HepG2 (cell line): ENCODE data around the gene LRRC43. TPM values are rescaled to one million over a fixed set of nuclear protein-coding genes. Genes with fewer than 3 reads are reported as not detected.

Experiments used
- ATAC-seq: fragments of 200-7000 bp; cut with Tn5 transposase; 3 replicates; pipeline ENCODE4 v1.9.1; 2020; ENCODE audit warnings: mild to moderate bottlenecking, moderate library complexity
- BruUV-seq: library from RNA; stranded (reverse); fragments of 400-500 nt; replicated peaks from 2 replicates; lab custom pipeline; 2021; lab: Mats Ljungman, UMichigan
- CTCF ChIA-PET: fragments of 300-600 bp; formaldehyde crosslinking; extraction: SDS; loops from one replicate; lab custom pipeline; 2021; ENCODE audit warnings: low total read pairs, inconsistent platforms, low intra/inter-chr PET ratio; lab: Yijun Ruan, JAX
- POLR2A ChIA-PET: fragments of 350-600 bp; sonication (Branson Sonifier 250); formaldehyde crosslinking; loops from one replicate; lab custom pipeline; 2020; ENCODE audit warnings: antibody characterized with exemption, inconsistent platforms; lab: Yijun Ruan, JAX
- DNase-seq: peaks from one replicate; pipeline ENCODE4 v3.0.0-alpha.2; 2015; ENCODE audit warnings: low spot score
- FAIRE-seq: peaks from 3 replicates; lab custom pipeline; 2011; peaks lifted over from hg19 to GRCh38; lab: Jason Lieb, UNC
- H2AFZ ChIP-seq: one replicate; pipeline ENCODE4 v1.6.1; 2011; ENCODE audit warnings: low read length, inconsistent platforms
- H3K27ac ChIP-seq: fragments of 300-600 bp; 3 replicates; pipeline ENCODE4 v1.8.0; 2011; ENCODE audit warnings: mixed run types, mild to moderate bottlenecking, mixed read lengths, low read length, inconsistent platforms; ENCODE audit not compliant: insufficient read depth; ENCODE audit errors: extremely low read length
- H3K27me3 ChIP-seq, 2 experiments: fragments of 200-600 bp in 1 of 2; 2 replicates in 1 of 2; 3 replicates in 1 of 2; pipeline versions ENCODE4 v1.6.0 to v1.8.0; 2011; ENCODE audit warnings: low read length in 2 of 2, mild to moderate bottlenecking in 2 of 2, moderate library complexity in 2 of 2, inconsistent platforms in 1 of 2; ENCODE audit not compliant: insufficient read depth in 2 of 2, control insufficient read depth in 1 of 2
- H3K36me3 ChIP-seq, 2 experiments: fragments of 200-600 bp in 1 of 2; replicated peaks in 1 of 2; 2 replicates in 1 of 2; 3 replicates in 1 of 2; pipeline versions ENCODE4 v1.5.1 to v1.8.0; 2011; ENCODE audit warnings: low read length in 2 of 2, inconsistent platforms in 1 of 2; ENCODE audit not compliant: insufficient read depth in 2 of 2, control insufficient read depth in 1 of 2
- H3K4me1 ChIP-seq: 2 replicates; pipeline ENCODE4 v1.5.1; 2012; ENCODE audit warnings: low read length, inconsistent platforms; ENCODE audit not compliant: insufficient read depth
- H3K4me2 ChIP-seq: 2 replicates; pipeline ENCODE4 v1.6.0; 2011; ENCODE audit warnings: low read depth, low read length, inconsistent platforms
- H3K4me3 ChIP-seq, 3 experiments: fragments of 200-600 bp in 1 of 3; sonication (generic), shearing (Covaris generic) in 1 of 3; replicated peaks in 1 of 3; 2 replicates each; pipeline ENCODE4 v1.5.1; 2011 to 2016; ENCODE audit warnings: low read length in 3 of 3, inconsistent platforms in 2 of 3, low read depth in 2 of 3, mild to moderate bottlenecking in 2 of 3, control low read depth in 1 of 3, mixed read lengths in 1 of 3; ENCODE audit not compliant: insufficient read depth in 1 of 3
- H3K79me2 ChIP-seq: one replicate; pipeline ENCODE4 v1.6.1; 2011; ENCODE audit warnings: low read length, inconsistent platforms; ENCODE audit not compliant: insufficient read depth
- H3K9ac ChIP-seq: 2 replicates; pipeline ENCODE4 v1.6.0; 2011; ENCODE audit warnings: mild to moderate bottlenecking, low read depth, low read length, inconsistent platforms; ENCODE audit not compliant: insufficient read depth
- H3K9me3 ChIP-seq: 2 replicates; pipeline ENCODE4 v1.5.1; 2012; ENCODE audit warnings: mild to moderate bottlenecking, low read length
- H4K20me1 ChIP-seq: 2 replicates; pipeline ENCODE4 v1.6.0; 2011; ENCODE audit warnings: inconsistent platforms, mild to moderate bottlenecking, low read length, moderate library complexity; ENCODE audit not compliant: insufficient read depth
- AHDC1 ChIP-seq: sonication (generic); formaldehyde crosslinking; IDR thresholded peaks from 2 replicates; pipeline ENCODE4 v1.5.1; 2020; ENCODE audit warnings: mild to moderate bottlenecking, missing genetic modification reagents, borderline replicate concordance
- ARNTL ChIP-seq: sonication (generic); formaldehyde crosslinking; IDR thresholded peaks from 2 replicates; pipeline ENCODE4 v1.4.0; 2020; ENCODE audit warnings: mild to moderate bottlenecking, missing genetic modification reagents
- DBP ChIP-seq: sonication (generic); formaldehyde crosslinking; IDR thresholded peaks from 2 replicates; pipeline ENCODE4 v1.4.0; 2020; ENCODE audit warnings: missing genetic modification reagents; ENCODE audit errors: not compliant biosample characterization
- FOSL2 ChIP-seq: sonication (generic); formaldehyde crosslinking; IDR thresholded peaks from 2 replicates; pipeline ENCODE4 v1.4.0; 2020; ENCODE audit warnings: missing genetic modification reagents
- HOXA9 ChIP-seq: sonication (generic); formaldehyde crosslinking; IDR thresholded peaks from 2 replicates; pipeline ENCODE4 v1.8.1; 2022; ENCODE audit warnings: missing genetic modification reagents, mild to moderate bottlenecking, moderate library complexity, borderline replicate concordance
- KLF11 ChIP-seq: IDR thresholded peaks from 2 replicates; pipeline ENCODE4 v1.6.1; 2016; ENCODE audit warnings: missing compliant biosample characterization
- KLF6 ChIP-seq: IDR thresholded peaks from 2 replicates; pipeline ENCODE4 v1.8.0; 2016; ENCODE audit warnings: missing biosample characterization, missing genetic modification reagents
- PAX8 ChIP-seq: sonication (generic); formaldehyde crosslinking; IDR thresholded peaks from 2 replicates; pipeline ENCODE4 v1.8.0; 2022; ENCODE audit warnings: mild to moderate bottlenecking, missing genetic modification reagents, borderline replicate concordance
- PHB2 ChIP-seq: fragments of 450-650 bp; IDR thresholded peaks from 2 replicates; pipeline ENCODE4 v1.6.1; 2018; ENCODE audit not compliant: partially characterized antibody
- SNAI1 ChIP-seq: sonication (generic); formaldehyde crosslinking; IDR thresholded peaks from 2 replicates; pipeline ENCODE4 v1.5.0; 2020; ENCODE audit warnings: mild to moderate bottlenecking, missing genetic modification reagents, borderline replicate concordance
- ZBTB26 ChIP-seq: IDR thresholded peaks from 2 replicates; pipeline ENCODE4 v1.6.1; 2016; ENCODE audit warnings: missing compliant biosample characterization, missing genetic modification reagents, borderline replicate concordance
- ZBTB49 ChIP-seq: sonication (generic); formaldehyde crosslinking; IDR thresholded peaks from 2 replicates; pipeline ENCODE4 v1.4.0; 2020; ENCODE audit warnings: missing genetic modification reagents, borderline replicate concordance
- ZNF660 ChIP-seq: sonication (generic); formaldehyde crosslinking; IDR thresholded peaks from 2 replicates; pipeline ENCODE4 v1.5.1; 2020; ENCODE audit warnings: mild to moderate bottlenecking, low read depth, missing genetic modification reagents, borderline replicate concordance
- ZNF747 ChIP-seq: sonication (generic); formaldehyde crosslinking; IDR thresholded peaks from 2 replicates; pipeline ENCODE4 v1.8.1; 2023; ENCODE audit warnings: missing genetic modification reagents, mild to moderate bottlenecking, borderline replicate concordance
- ZNF780A ChIP-seq: sonication (generic); formaldehyde crosslinking; IDR thresholded peaks from 2 replicates; pipeline ENCODE4 v1.8.0; 2022; ENCODE audit warnings: mild to moderate bottlenecking, missing genetic modification reagents, moderate library complexity
- WGBS: methylation state at CpG from one replicate; pipeline ENCODE4 v1.1.6; 2017; ENCODE audit warnings: low lambda C conversion rate; 5-methylcytosine and 5-hydroxymethylcytosine counted together
- in situ Hi-C: cut with HindIII; loops from 2 replicates; pipeline ENCODE4 v1.10.0; 2017; ENCODE audit warnings: low pct_unique_long_range_greater_than_20kb; ENCODE audit not compliant: extremely low pct_ligation_motif_present
- intact Hi-C: fragments of 100-400 bp; cut with micrococcal nuclease; formaldehyde crosslinking; loops from one replicate; pipeline ENCODE4 v1.10.0; 2022; ENCODE audit not compliant: unreplicated experiment
- polyA plus RNA-seq, 8 experiments: library from polyadenylated mRNA; depleted of rRNA in 3 of 8; stranded (reverse) in 7 of 8; unstranded in 1 of 8; fragments of >200 nt; fragmentation: Illumina TruSeq in 4 of 8; extraction: Trizol in 4 of 8; gene quantifications; 2 replicates each; pipeline versions ENCODE4 v1.2.1 to v1.2.3, GENCODE V29; 2011 to 2016; ENCODE audit warnings: low read depth in 4 of 8, missing spikeins in 1 of 8, mixed read lengths in 1 of 8; ENCODE audit not compliant: insufficient read depth in 1 of 8
- total RNA-seq, 5 experiments: library from RNA; depleted of rRNA; stranded (reverse); fragments of >200 nt; fragmentation: Illumina TruSeq; extraction: Trizol; gene quantifications; 2 replicates each; pipeline ENCODE4 v1.2.3, GENCODE V29; 2016; ENCODE audit warnings: low read depth in 1 of 5

Gene LRRC43
- total and polyA plus RNA-seq, 2 of the 13 experiments (the other 11 are each of a cell fraction or from before 2014, with no cell fraction given), result not detected

GRCh38 chr12:122162976-122163375 lies 19.9 kb upstream of the LRRC43 start:
- CTCF ChIA-PET, result no interaction called here
- peaks cover 0 to 8% of the 10 kb centered on the region in 2 experiments; a peak in 2 of 5 replicates for H3K27me3 ChIP-seq
- no peak overlapping the region for H3K4me2 ChIP-seq
- H3K27ac ChIP-seq, result no peak overlapping the region
- intact Hi-C loops, result no loop called here
- in situ Hi-C loops, result no loop called here
- H3K9me3 ChIP-seq, result no peaks in the 10 kb centered on the region
- no peaks in the 10 kb centered on the region for H4K20me1 ChIP-seq
- no peak overlapping the region for H2AFZ ChIP-seq
- no peaks in the 10 kb centered on the region for H3K36me3 ChIP-seq
- DNase-seq (no peak), FAIRE-seq (no peak), ATAC-seq (no peak)
- no peak overlapping the region for H3K4me3 ChIP-seq
- BruUV-seq, result no TSS peak
- POLR2A ChIA-PET, result no interaction called here
- H3K9ac ChIP-seq, result no peak overlapping the region
- WGBS, result 73% methylated on average over 3 of the region's 3 CpGs
- H3K4me1 ChIP-seq, result peaks cover 24% of the 10 kb centered on the region
- no peaks in the 10 kb centered on the region for H3K79me2 ChIP-seq
- TF ChIP-seq SNAI1 (CRISPR knock-in tag) (no peak), ZNF780A (CRISPR knock-in tag) (no peak), PAX8 (CRISPR knock-in tag) (no peak), FOSL2 (no peak), ARNTL (no peak), ZBTB49 (no peak), ZNF660 (CRISPR knock-in tag) (no peak), AHDC1 (CRISPR knock-in tag) (no peak), PHB2 (no peak), HOXA9 (CRISPR knock-in tag) (no peak), ZBTB26 (CRISPR knock-in tag) (no peak), ZNF747 (no peak), KLF11 (no peak), KLF6 (no peak), DBP (CRISPR knock-in tag) (no peak)
